ENCODE data around the gene KLK14.

GRCh38 chr19:51102991-51103390, 20.3 kb upstream of the KLK14 start:
- TF ChIP-seq CTCF (IDR thresholded peaks at IDR 0.05) (no peak), POLR2A (IDR thresholded peaks at IDR 0.05) (no peak)

Data from Peyer's patch (tissue), 4 donors.